Bone marrow (tissue), 2 donors: Measurements from ENCODE around the gene CAPZA2.
A peak's percentile ranks its signal among the peaks of the same experiment; 100 is the strongest.
"Not testable (repeated sequence)": the region's sequence is repeated elsewhere in the genome, so short reads cannot be mapped to it uniquely, and the experiment has no call there.

Experiments used
- DNase-seq, 2 donors: peaks; one replicate each; lab custom pipeline; 2025; lab: John Stamatoyannopoulos, UW

The CAPZA2 gene

DNA sequence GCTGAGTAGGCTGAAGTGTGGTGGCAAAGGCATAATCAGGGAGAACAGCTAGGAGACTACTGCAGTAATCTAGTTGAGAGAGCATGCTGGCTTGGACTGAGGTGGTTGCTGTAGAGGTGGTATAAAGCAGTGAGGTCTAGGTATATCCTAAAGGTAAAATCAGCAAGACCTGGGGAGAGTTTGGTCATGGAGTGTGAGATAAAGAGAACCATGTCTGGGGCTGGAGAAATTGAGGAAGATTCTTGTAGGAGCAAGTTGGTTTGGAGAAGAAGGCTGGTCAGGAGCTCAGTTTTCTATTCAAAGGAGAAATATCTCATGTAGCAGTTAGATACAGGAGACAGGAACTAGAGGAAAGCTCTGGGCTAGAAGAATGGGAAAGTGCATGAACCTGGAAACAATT, 58.0 kb downstream of the CAPZA2 start:
- no peak for DNase-seq

DNA sequence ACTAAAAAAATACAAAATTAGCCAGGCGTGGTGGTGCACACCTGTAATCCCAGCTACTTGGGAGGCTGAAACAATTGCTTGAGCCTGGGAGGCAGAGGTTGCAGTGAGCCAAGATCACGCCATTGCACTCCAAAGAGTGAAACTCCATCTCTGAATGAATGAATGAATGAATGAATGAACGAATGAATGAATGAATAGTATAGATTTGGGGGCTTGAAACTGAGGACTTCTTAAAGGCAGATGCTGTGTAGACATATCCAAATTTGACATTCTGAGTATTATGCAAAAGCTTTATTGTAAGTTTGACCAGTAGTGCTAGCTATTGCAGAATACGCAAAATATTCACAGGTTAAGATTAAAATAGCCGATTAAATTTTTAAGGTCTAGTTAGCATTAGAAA, 60.2 kb downstream of the CAPZA2 start:
- no peak for DNase-seq

DNA sequence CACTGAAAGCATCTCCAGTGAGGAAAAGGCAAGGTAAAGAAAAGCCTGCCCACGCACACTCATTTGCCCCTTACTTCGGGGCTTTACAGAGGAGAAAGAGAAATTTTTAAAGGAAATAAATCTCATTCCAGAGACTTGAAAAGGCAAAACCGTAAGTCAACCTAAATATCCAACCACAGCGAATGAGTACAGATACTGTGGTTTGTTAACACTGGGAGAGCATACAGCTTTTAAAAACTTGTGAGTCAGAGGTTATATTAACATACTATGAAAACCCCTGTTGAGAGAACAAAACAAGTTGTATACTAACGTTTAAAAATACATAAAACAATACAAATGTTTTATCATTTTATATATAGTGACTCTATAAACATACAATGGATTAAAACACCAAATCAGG, 62.4 kb downstream of the CAPZA2 start:
- DNase-seq, result no peak

DNA sequence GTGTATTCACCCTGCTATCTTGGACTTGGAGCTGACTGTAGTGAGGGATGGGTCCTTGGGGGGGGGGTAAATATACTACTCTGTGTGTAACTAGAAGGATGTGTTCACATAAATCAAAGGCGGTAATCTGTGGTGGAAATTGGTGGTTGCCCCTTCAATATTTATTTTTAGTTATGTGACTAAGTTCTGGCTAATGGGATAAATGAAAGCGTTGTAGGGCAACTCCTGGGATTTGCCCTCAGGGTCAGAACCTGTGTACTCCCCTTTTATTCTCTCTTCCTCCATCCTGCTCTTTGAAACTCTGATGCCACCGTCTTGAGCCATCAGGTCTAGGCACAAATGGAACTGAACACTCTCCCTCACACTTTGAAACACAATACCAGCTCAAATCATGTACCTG, 66.6 kb downstream of the CAPZA2 start:
- no peak for DNase-seq

DNA sequence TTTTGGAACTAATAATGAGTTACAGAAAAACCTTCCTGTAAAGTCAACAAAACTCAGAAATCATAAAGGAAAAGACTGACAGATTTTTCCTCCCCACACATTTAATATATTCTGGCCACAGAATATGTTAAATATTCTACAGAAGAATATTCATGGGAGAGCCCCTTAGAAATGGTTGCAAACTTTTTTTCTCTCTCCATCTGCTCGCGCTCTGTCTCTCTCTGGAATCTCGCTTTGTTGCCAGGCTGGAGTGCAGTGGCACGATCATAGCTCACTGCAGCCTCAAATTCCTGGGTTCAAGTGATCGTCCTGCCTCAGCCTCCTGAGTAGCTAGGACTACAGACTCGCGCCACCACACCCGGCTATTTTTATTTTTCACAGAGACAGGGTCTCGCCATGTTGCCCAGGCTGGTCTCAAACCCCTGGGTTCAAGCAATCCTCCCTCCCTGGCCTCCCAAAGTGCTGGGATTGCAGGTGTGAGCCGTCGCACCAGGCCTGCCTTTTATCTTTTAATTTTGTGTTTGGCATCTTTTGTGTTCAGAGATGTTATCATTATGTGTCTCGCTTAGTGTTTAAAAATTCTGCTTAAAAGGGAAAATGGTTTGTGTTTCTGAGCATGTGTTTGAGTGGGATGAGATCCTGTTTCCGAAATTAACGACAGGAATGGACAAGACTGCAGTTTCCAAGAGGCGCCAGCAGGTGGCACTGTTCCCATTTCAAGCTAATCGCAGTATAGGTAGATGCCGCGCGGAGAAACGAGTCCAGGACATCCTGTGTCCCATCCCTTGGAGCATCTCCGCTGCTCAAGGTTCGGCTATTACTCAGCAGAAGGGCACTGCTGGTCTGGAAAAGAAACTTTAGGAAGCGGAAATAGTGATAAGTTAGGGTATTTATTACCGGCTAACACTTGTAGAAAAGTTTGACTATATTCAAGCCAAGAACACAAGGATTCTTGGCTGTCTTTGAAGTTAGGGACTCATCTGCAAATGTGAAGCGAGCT, 67.8 kb downstream of the CAPZA2 start:
- peak; percentile 13 to 39 for DNase-seq

DNA sequence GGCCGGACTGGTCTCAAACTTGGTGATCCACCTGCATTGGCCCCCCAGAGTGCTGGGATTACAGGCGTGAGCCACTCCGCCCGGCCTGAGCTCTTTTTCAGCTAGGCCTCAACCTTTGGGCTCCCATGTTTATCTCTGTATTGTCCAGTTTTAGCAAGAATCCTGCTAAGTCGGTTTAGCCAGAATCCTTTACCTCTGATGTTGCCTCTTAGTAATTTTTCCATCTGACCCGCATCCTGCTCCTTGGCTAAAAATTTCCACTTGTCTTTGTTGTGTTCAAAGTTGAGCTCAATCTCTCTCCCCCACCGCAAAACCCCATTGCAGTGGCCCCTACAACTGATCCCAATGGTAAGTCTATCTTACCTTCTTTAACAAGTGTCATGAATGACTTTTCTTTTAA, 70.2 kb downstream of the CAPZA2 start:
- DNase-seq, result no peak

DNA sequence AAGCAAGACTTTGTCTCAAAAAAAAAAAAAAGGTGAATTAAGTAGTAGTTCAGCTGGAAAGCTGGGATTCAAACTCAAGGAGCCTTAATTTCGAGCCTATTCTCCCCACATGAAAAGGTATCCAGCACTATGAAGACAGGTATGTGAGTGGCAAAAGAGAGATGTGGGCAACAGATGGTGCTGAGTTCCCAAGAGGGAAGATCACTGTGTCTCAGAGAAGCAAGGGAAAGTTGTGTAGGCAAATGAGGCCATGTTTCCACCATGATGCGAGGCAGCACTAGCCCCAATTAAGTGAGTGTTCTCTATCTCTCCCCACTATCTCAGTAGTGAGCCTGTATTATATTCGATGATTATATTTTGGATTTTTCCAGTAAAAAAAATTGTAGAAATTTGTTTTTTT, 71.1 kb downstream of the CAPZA2 start:
- DNase-seq, result no peak

DNA sequence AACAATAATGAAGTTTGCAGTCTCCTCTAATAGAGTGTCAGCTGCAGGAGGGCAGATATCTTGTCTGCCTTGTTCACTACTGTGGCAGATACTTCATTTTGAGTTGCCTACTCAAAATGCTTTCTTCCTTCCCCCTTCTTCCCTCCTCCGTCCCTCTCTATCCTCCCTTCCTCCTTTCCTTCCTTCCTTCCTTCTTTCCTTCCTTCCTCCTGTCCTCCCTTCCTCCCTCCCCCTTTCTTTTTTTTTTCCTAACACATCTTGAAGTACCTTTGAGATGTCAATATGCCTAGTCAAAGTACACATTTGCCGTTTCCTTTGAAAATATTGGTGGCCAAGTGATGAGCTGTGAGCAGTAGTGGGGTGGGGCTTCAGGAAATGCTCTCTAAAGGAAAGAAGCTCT, 72.2 kb downstream of the CAPZA2 start:
- DNase-seq, result no peak

DNA sequence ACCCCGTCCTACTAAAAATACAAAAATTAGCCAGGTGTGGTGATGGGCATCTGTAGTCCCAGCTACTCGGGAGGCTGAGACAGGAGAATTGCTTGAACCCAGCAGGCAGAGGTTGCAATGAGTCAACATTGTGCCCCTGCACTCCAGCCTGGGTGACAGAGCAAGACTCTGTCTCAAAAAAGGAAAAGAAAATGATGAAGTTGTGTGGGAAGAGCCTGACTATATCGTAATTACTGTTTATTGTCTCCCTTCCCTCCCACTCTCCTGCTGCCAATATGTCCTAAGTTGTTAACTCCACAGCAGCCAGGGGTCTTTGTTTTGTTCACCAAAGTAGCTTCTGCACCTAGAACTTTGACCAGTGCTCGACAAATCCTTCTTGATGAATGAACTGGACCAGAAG, 74.5 kb downstream of the CAPZA2 start:
- DNase-seq, result not testable (repeated sequence)

DNA sequence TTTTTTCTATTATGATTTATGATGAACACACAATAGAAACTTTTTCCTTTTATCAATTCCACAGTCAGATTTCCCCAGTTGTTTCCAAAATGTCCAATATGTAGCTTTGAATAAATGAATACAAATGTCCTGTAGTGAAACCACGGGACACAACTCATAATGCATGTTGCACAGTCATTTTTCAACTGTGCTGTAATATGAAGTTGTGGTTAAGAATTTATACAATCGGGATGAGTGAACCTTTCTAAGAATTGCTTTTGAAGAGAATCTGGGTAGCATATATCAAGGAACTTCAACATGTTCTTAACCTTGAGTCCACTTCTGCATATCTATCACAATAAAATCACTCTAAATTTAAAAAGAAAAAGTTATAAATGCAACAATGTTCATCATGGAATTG, 76.3 kb downstream of the CAPZA2 start:
- DNase-seq, result no peak

DNA sequence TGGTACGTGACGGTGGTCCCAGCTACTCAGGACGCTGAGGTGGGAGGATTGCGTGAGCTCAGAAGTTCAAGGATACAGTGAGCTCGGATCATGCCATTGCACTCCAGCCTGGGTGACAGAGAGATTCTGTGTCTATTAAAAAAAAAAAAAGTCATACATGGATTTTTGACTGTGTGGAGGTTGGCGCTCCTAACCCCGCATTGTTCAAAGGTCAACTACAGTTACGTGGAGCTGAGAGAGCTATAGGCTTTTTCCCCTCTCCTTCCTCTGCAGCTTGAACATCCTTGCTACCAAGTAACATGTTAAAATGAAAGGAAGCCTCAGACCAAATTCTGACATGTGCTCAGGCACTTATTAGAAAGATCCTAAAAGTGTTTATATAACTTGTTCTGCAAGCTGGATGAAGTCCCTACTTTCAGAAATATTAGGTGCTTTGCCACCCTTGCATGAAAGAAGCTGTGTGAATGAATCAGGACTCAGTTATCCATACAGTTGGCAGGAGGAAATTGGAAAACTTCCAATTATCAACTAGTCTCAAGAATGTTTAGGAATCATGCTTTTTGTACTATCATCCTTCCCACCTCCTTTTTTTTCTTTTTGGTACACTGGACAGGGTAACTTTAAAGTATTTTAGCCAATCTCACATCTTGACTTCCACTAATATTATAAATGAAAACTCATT, 78.4 kb downstream of the CAPZA2 start:
- no peak for DNase-seq

DNA sequence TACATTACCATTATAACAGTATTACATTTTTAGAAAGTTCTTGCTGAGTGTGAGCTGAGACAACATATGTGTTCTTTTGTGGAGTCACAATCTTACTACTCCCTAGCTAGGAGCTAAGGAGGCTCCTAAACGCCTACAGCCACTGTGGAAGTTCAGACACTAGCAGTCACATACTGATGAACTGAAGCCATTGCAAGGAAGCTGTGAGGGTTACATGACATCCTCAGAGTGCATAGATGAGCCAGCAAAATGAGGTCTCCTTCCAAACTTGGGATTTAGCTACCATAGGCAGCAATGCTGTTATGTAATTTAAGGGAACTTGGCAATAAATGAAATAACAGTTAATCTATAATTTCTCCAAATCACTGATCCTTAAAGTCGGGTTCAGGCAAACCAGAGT, 80.1 kb downstream of the CAPZA2 start:
- DNase-seq, result no peak

DNA sequence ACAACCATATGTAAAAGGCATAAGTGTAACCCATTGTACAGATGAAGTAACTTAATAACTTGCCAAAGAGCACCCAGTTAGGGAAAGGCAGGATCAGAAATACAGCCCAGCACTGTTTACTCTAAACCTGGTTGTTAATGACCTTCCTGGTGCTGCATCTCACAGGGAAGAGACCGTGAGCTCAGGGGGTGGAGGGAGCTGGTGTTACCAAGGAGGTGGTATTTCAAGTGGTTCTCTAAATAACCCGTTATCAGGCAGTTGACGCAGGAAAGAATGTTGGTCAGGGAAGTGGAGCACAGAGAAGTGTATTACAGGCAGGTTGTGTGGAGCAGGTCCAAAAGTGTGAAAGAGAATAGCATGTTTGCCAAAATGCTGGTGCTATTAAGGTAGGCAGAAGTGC, 86.5 kb downstream of the CAPZA2 start:
- DNase-seq, result no peak

DNA sequence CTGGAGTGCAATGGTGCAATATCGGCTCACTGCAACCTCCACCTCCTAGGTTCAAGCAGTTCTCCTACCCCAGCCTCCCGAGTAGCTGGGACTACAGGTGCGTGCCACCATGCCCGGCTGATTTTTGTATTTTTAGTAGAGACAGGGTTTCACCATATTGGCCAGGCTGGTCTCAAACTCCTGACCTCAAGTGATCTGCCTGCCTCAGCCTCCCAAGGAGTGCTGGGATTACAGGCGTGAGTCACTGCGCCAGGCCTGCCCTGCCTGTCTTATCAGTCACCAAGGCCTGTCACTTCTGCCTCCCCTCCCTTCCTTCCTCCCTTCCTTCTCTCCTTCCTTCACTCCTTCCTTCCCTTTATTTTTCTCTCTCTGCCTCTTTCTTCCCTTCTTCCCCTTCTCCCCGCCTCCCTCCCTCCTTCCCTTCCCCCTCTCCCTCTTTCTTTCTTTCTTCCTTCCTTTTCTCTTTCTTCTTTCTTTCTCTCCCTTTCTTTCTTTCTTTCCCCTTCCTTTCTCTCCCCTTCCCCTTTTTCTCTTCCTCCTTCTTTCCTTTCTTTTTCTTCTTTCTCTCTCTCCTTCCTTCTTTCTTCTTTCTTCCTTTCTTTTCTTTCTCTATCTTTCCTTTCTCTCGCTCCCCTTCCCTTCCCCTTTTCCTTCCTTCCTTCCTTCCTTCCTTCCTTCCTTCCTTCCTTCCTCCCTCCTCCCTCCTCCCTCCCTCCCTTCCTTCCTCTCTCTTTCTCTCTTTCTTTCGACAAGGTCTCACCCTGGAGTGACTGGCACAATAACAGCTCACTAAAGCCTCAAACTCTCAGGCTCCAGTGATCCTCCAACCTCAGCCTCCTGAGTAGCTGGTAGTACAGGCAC, 87.8 kb downstream of the CAPZA2 start:
- no peak for DNase-seq

DNA sequence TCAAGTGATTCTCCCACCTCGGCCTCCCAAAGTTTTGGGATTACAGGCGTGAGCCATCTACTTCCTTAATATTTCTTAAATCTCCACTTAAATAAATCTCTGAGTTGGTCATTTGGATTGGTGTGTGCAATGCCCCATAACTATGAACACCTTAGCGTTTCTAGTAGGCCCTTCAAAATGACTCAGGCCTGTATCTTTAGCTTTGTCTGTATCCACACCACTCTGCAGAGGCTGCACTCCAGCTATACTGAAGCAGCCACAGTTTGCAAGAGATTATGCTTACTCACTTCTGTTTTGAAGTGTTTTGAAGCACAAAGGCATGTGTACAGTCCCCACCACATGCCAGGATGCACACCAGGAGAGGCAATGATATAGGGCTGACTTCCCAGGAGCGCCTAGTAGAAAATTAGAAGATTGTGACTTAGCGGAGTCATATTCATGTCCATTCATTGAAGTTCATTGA, 88.5 kb downstream of the CAPZA2 start:
- no peak for DNase-seq

DNA sequence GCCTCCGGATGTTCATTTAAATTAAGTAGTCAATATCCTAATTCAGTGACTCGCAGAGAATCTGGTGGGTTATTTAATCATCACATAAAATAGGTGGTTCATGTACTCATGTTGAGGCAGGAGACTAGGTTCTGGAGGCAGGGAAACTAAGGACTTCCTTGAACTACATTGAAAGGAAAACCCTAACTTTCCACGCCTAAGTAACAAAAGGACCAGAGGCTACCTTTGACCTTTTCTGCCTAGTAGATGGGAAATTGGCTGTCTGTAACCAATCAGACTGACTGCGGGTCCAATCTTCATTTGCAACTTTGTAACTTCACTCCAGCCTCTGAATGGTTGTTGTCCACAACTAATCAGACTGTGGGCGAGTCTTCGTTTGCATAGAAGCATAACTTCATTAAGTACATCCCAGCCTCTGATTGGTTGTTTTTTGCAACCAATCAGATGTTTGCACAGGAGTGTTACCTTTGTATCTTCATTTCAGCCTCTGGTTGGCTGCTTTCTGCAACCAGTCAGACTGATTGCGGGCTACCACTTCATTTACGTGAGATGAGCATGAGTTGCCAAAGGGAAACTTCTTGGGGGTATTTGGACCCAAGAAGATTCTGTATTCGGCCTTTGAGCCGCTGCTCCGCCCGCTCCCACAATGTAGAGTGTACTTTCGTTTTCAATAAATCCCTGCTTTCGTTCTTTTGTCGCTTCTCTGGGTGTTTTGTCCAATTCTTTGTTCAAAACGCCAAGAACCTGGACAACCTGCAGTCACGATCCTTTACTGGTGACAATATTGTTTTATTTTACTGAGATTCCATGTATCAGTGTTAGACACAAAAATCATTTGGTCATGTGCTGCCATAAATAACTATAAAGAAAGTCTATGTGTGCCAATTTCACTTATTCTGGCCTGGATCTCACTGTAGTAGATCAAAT, 89.2 kb downstream of the CAPZA2 start:
- no peak for DNase-seq

DNA sequence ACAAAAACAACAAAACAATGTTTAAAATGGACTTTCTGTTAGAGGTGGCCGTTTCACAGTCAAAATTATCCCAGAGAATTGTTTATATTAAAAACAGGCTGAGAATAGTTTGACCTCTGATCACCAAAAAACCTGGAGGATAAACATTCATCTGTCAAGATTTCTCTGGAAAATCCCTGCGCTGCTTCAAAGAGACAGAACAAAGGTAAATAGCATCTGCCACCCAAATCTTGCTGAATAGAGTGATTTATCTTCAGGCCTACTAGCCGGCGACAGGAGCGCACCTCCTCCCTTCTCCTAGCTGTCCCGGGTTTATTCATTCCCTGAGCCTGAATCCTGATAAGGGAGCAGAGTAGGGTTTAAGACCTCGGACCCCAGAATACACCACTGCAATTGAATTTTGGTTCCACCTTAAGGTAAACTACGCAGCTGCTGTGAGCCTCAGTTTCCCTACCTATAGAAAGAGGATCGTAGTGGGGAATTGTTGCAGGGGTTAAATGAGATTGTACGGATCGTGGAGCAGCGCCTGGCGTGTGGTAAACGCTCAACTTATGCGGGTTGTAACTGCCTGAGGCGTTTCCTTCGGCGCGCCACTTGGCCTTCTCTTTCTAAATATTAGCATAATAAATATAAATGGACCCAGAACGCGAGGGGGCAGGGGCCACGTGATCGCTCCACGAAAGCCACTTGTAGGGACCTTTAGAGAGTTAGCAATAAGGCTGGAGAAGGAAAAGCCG, 90.4 kb downstream of the CAPZA2 start:
- DNase-seq, result peak; percentile 44 to 65

DNA sequence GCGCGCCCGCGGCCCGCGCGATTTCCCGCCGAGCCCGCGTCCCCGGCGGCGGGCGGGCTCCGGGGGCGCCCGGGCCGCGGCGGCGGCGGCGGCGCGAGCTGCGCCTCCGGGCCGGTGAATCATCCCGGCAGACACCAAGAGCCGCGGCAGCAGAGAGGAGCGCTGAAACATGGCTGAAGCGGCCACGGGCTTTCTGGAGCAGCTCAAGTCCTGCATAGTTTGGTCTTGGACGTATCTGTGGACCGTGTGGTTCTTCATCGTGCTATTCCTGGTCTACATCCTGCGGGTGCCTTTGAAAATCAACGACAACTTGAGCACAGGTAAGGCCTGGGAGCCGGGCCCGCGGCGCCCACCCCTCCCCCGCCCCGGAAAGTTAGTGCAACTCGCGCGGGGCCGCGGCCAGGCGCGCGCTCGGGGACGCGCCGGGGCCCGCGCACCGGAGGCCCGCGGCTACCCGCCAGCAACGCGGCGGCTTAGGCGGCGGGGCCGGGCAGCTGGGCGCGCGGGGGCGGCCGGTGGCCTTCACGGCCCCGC, 91.1 kb downstream of the CAPZA2 start, which contains the start of gene ST7:
Gene ST7, plus strand, starts transcription at position 130 of the 534 bp plus-strand sequence. Its CDS starts 40 bp downstream, at position 170.
- DNase-seq, result peak; percentile 65 to 75

DNA sequence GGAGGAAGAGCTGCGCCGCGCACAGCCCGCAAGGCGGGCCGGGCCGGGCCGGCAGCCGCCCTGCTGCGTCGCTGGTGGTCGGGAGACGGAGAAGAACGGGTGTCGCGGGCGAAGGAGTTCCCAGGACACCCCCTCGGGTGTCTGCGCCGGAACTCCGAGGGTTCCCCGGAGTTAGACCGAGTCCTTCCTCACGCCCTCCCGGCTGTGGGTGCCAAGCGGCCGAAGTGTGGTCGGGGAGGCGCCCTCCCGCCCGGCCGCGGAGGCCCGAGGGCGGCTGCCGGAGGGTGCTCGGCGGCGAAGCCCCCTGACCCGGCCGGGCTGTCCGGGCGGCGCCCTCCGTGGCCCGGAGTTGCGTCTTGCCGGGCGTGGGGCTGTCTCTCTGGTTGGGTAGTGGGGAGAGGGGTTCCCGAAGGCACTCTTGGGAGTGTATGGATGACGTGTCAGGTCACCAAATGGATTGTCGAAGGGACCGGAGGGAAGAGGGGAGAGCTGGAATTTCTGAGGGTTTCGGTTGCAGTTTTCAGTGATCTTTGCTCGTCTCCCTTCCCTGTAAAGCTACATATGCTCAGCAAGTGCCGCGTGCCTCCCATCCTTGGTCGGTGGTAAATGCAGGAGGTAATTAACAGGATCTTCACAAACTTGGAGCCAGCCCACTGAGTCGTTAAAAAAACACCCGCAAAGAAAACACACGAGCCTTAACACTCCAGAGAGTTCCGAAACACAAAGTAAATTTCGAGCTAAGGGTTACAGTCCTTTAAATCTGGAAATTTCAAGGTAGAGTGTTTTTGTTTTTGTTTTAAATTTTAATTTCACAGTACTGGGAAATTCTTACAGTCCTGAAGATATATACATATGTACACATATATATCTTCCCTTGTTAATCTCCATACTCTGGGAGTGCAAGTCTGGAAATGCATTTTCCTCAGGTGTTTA, 91.8 kb downstream of the CAPZA2 start:
- peak; percentile 33 to 59 for DNase-seq
